HEK293 (cell line): ENCODE measurements around the gene CLEC2D.

Source experiments
- FEZF1 ChIP-seq: fragments of 450-650 bp; formaldehyde crosslinking; IDR thresholded peaks from 2 replicates; pipeline ENCODE4 v1.5.1; 2016; ENCODE audit warnings: missing biosample characterization, missing genetic modification characterization
- HIC1 ChIP-seq: fragments of 450-650 bp; formaldehyde crosslinking; IDR thresholded peaks from 2 replicates; pipeline ENCODE4 v1.5.1; 2016; ENCODE audit warnings: missing biosample characterization, missing genetic modification characterization
- HOXC10 ChIP-seq: sonication (generic); formaldehyde crosslinking; IDR thresholded peaks from 2 replicates; pipeline ENCODE4 v1.8.1; 2023; ENCODE audit warnings: mild to moderate bottlenecking, missing genetic modification reagents
- KLF1 ChIP-seq: fragments of 450-650 bp; formaldehyde crosslinking; IDR thresholded peaks from 2 replicates; pipeline ENCODE4 v1.5.1; 2016; ENCODE audit warnings: missing biosample characterization, missing genetic modification characterization
- KLF16 ChIP-seq: fragments of 450-650 bp; formaldehyde crosslinking; IDR thresholded peaks from 2 replicates; pipeline ENCODE4 v1.5.1; 2017; ENCODE audit warnings: missing biosample characterization, missing genetic modification characterization
- KLF7 ChIP-seq: fragments of 450-650 bp; formaldehyde crosslinking; IDR thresholded peaks from 2 replicates; pipeline ENCODE4 v1.5.1; 2016; ENCODE audit warnings: missing biosample characterization, missing genetic modification characterization, borderline replicate concordance
- PRDM10 ChIP-seq: fragments of 450-650 bp; formaldehyde crosslinking; IDR thresholded peaks from 2 replicates; pipeline ENCODE4 v1.5.1; 2016; ENCODE audit warnings: missing biosample characterization, missing genetic modification characterization
- TSHZ1 ChIP-seq: fragments of 450-650 bp; formaldehyde crosslinking; IDR thresholded peaks from 2 replicates; pipeline ENCODE4 v1.5.1; 2016; ENCODE audit warnings: missing biosample characterization, missing genetic modification characterization, borderline replicate concordance
- ZBTB44 ChIP-seq: fragments of 450-650 bp; IDR thresholded peaks from 2 replicates; pipeline ENCODE4 v1.5.1; 2018; ENCODE audit warnings: missing biosample characterization, mild to moderate bottlenecking, missing genetic modification characterization
- ZNF394 ChIP-seq: fragments of 450-650 bp; formaldehyde crosslinking; IDR thresholded peaks from 2 replicates; pipeline ENCODE4 v1.5.1; 2016; ENCODE audit warnings: missing biosample characterization, missing genetic modification characterization, mild to moderate bottlenecking, moderate library complexity, borderline replicate concordance
- ZNF449 ChIP-seq: fragments of 450-650 bp; formaldehyde crosslinking; IDR thresholded peaks from 2 replicates; pipeline ENCODE4 v1.5.1; 2017; ENCODE audit warnings: missing biosample characterization, mild to moderate bottlenecking, missing genetic modification characterization, moderate library complexity
- TF ChIP-seq, protein P1 (sequence below): fragments of 450-650 bp; formaldehyde crosslinking; IDR thresholded peaks from 2 replicates; pipeline ENCODE4 v1.5.1; 2017; ENCODE audit warnings: missing biosample characterization, missing genetic modification characterization
- TF ChIP-seq, protein P2 (sequence below): fragments of 450-650 bp; formaldehyde crosslinking; IDR thresholded peaks from 2 replicates; pipeline ENCODE4 v1.5.1; 2016; ENCODE audit warnings: missing biosample characterization, missing genetic modification characterization, borderline replicate concordance

The CLEC2D gene

DNA sequence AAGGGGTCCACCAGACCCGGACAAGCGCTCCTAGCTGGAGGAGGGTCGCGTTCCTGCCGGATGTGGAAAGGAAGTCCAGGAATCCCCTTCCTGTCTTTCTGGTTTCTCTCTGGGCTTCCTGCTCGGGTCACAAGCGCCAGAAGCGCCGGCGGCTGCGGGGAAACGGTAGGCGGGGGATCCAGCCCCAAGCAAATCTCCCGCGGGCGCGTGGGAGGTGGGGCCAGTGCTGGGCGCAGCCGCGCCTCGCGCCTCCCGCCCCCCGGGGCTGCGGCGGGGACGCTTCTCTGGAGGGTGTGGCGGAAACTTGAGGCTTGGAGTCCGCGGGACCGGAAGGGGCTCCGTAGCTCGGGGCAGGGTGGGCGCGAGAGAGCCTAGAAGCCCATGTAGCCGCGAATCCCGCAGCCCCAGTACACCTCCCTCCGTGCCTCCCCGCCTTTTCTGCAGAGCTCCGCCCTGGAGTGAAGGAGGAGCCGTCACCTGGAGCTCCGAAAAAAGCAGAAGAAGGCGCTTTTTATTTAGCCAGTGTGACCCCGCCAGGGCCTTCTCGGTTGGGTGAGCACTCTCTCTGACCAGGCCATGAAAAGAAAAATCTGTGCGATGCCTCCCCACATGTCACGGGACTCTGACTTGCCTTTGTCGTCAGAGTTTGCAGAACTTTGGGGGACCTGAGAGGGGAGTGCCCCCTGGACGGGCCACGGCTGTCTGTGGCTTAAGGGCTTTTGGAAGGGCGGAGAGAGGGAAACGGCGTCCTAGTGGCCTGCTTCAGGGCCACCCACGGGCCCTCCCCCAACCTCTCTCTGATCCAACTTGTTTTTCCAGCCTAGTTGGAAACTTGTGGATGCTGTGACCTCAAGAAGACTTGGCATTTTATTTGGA lies 21.4 kb upstream of the CLEC2D start (continued):
- TF ChIP-seq PRDM10 (tag by site-specific recombination), result peak; percentile 75
- TF ChIP-seq, protein P1, sequence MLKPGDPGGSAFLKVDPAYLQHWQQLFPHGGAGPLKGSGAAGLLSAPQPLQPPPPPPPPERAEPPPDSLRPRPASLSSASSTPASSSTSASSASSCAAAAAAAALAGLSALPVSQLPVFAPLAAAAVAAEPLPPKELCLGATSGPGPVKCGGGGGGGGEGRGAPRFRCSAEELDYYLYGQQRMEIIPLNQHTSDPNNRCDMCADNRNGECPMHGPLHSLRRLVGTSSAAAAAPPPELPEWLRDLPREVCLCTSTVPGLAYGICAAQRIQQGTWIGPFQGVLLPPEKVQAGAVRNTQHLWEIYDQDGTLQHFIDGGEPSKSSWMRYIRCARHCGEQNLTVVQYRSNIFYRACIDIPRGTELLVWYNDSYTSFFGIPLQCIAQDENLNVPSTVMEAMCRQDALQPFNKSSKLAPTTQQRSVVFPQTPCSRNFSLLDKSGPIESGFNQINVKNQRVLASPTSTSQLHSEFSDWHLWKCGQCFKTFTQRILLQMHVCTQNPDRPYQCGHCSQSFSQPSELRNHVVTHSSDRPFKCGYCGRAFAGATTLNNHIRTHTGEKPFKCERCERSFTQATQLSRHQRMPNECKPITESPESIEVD (tag by site-specific recombination), result no peak
- peak; percentile 39; the same call in 1 of the 2 replicates for TF ChIP-seq ZNF394 (tag by site-specific recombination)
- peak; percentile 40; the same call in 1 of the 2 replicates for TF ChIP-seq KLF16 (tag by site-specific recombination)
- 0 out of 2 replicates have a peak, but pooled peaks have one; percentile 11 for TF ChIP-seq ZBTB44
- peak; percentile 59; the same call in 1 of the 2 replicates for TF ChIP-seq KLF1 (tag by site-specific recombination)
- TF ChIP-seq FEZF1 (tag by site-specific recombination), result no peak
- no peak for TF ChIP-seq HOXC10 (CRISPR knock-in tag)
- TF ChIP-seq HIC1 (tag by site-specific recombination), result no peak
- TF ChIP-seq TSHZ1 (tag by site-specific recombination), result no peak
- no peak; the same call in 1 of the 2 replicates for TF ChIP-seq KLF7 (tag by site-specific recombination)
- TF ChIP-seq ZNF449, result no peak
- TF ChIP-seq, protein P2, sequence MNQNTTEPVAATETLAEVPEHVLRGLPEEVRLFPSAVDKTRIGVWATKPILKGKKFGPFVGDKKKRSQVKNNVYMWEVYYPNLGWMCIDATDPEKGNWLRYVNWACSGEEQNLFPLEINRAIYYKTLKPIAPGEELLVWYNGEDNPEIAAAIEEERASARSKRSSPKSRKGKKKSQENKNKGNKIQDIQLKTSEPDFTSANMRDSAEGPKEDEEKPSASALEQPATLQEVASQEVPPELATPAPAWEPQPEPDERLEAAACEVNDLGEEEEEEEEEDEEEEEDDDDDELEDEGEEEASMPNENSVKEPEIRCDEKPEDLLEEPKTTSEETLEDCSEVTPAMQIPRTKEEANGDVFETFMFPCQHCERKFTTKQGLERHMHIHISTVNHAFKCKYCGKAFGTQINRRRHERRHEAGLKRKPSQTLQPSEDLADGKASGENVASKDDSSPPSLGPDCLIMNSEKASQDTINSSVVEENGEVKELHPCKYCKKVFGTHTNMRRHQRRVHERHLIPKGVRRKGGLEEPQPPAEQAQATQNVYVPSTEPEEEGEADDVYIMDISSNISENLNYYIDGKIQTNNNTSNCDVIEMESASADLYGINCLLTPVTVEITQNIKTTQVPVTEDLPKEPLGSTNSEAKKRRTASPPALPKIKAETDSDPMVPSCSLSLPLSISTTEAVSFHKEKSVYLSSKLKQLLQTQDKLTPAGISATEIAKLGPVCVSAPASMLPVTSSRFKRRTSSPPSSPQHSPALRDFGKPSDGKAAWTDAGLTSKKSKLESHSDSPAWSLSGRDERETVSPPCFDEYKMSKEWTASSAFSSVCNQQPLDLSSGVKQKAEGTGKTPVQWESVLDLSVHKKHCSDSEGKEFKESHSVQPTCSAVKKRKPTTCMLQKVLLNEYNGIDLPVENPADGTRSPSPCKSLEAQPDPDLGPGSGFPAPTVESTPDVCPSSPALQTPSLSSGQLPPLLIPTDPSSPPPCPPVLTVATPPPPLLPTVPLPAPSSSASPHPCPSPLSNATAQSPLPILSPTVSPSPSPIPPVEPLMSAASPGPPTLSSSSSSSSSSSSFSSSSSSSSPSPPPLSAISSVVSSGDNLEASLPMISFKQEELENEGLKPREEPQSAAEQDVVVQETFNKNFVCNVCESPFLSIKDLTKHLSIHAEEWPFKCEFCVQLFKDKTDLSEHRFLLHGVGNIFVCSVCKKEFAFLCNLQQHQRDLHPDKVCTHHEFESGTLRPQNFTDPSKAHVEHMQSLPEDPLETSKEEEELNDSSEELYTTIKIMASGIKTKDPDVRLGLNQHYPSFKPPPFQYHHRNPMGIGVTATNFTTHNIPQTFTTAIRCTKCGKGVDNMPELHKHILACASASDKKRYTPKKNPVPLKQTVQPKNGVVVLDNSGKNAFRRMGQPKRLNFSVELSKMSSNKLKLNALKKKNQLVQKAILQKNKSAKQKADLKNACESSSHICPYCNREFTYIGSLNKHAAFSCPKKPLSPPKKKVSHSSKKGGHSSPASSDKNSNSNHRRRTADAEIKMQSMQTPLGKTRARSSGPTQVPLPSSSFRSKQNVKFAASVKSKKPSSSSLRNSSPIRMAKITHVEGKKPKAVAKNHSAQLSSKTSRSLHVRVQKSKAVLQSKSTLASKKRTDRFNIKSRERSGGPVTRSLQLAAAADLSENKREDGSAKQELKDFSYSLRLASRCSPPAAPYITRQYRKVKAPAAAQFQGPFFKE, result no peak
